Duodenal mucosa (tissue), 2 donors: Measurements from ENCODE around the gene C11orf21.

Source experiments
- H3K27ac ChIP-seq: one replicate; pipeline ENCODE4 v1.7.0; 2013; ENCODE audit warnings: low read depth, low read length
- H3K27me3 ChIP-seq, 2 donors: one replicate each; pipeline ENCODE4 v1.7.0; 2013; ENCODE audit warnings: low read length in 2 of 2, control low read depth in 1 of 2; ENCODE audit not compliant: insufficient read depth in 2 of 2, control insufficient read depth in 1 of 2
- H3K36me3 ChIP-seq, 2 donors: one replicate each; pipeline ENCODE4 v1.7.0; 2013; ENCODE audit warnings: low read length in 2 of 2, control low read depth in 1 of 2; ENCODE audit not compliant: insufficient read depth in 2 of 2, control insufficient read depth in 1 of 2
- H3K4me1 ChIP-seq, 2 donors: one replicate each; pipeline ENCODE4 v1.7.0; 2013; ENCODE audit warnings: low read length in 2 of 2, control low read depth in 1 of 2; ENCODE audit not compliant: insufficient read depth in 2 of 2, control insufficient read depth in 1 of 2
- H3K4me3 ChIP-seq, 2 donors: one replicate each; pipeline ENCODE4 v1.7.0; 2013; ENCODE audit warnings: low read length in 2 of 2, low read depth in 1 of 2
- H3K9ac ChIP-seq, 2 donors: one replicate each; pipeline ENCODE4 v1.7.0; 2013; ENCODE audit warnings: low read length in 2 of 2, low read depth in 1 of 2
- H3K9me3 ChIP-seq, 2 donors: one replicate each; pipeline ENCODE4 v1.7.0; 2013; ENCODE audit warnings: low read length in 2 of 2, control low read depth in 1 of 2; ENCODE audit not compliant: control insufficient read depth in 1 of 2

C11orf21 gene

GRCh38 chr11:2325123-2325522, 23.4 kb upstream of the C11orf21 start:
- Histone ChIP-seq H3K27ac (no peak overlapping the region), H3K4me1 (no peaks in the 10 kb centered on the region), H3K9ac (no peak overlapping the region), H3K9me3 (no peaks in the 10 kb centered on the region), H3K4me3 (no peak overlapping the region), H3K36me3 (no peaks in the 10 kb centered on the region), H3K27me3 (no peaks in the 10 kb centered on the region)

GRCh38 chr11:2321311-2321683, 19.6 kb upstream of the C11orf21 start:
- H3K9ac ChIP-seq, result no peak overlapping the region

GRCh38 chr11:2320568-2321310, 19.0 kb upstream of the C11orf21 start:
- Histone ChIP-seq H3K4me3 (no peak overlapping the region), H3K27ac (no peak overlapping the region), H3K4me1 (no peaks in the 10 kb centered on the region), H3K36me3 (no peaks in the 10 kb centered on the region), H3K27me3 (no peaks in the 10 kb centered on the region), H3K9me3 (peaks cover 0 to 3% of the 10 kb centered on the region in 2 donors), H3K9ac (no peak overlapping the region)

More at GRCh38 chr11:2321311-2321683, 19.6 kb upstream of the C11orf21 start:
- no peak overlapping the region for H3K27ac ChIP-seq
- no peaks in the 10 kb centered on the region for H3K36me3 ChIP-seq
- no peak overlapping the region for H3K4me3 ChIP-seq
- H3K9me3 ChIP-seq, result peaks cover 0 to 3% of the 10 kb centered on the region in 2 donors
- H3K4me1 ChIP-seq, result no peaks in the 10 kb centered on the region
- no peaks in the 10 kb centered on the region for H3K27me3 ChIP-seq

DNA sequence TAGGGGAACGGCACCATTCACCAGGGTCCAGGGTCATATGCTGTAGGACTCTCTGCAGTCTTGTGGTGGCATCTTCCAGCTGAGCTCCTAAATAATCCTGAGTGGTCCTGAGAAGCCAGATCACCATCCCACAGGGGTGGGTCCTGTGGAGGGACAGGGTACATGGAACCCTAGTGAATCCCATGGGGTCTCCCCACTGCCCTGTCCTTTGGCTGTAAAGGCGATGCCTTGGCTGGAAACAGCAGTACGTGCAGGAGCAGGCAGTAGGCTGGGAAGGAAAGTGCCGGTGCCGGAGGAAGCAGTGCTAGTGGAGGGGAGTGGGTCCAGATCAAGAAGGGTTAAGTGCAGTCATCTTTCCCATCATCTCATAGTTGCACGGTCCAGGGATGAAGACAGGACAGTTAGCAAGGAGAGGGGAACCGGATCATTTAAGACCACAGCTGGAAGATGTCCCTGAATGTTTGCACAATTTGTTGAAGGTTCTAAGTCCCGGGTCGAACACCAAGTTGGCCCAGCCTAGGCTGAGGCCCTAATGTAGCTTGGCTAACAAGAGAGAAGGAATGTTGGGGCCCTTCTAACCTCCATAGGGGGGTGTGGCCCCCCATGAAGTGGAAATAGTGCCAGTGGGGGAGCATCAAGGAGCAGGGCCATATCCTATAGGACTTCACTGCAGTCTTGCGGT, 18.2 kb upstream of the C11orf21 start:
- H3K4me1 ChIP-seq, result no peaks in the 10 kb centered on the region

GRCh38 chr11:2318707-2319106, 17.0 kb upstream of the C11orf21 start:
- H3K36me3 ChIP-seq, result no peaks in the 10 kb centered on the region

More for the DNA sequence above, 18.2 kb upstream of the C11orf21 start:
- no peak overlapping the region for H3K9ac ChIP-seq
- no peak overlapping the region for H3K27ac ChIP-seq
- peaks cover 0 to 3% of the 10 kb centered on the region in 2 donors for H3K9me3 ChIP-seq
- H3K4me3 ChIP-seq, result no peak overlapping the region
- H3K36me3 ChIP-seq, result no peaks in the 10 kb centered on the region
- no peaks in the 10 kb centered on the region for H3K27me3 ChIP-seq

DNA sequence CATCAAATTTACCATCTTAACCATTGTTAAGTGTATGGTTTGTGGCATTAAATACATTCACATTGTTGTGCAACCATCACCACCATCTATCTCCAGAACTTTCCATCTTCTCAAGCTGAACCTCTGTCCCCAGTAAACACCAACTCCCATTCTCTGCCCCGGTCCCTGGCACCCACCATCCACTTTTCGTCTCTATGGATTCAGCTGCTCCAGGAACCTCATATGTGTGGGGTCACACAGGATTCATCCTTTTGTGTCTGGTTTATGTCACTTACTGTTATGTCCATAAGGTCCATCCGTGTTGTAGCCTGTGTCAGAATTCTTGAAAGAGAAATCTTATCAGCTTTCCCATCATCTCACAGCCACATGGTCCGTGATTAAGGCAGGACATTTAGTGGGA, 16.4 kb upstream of the C11orf21 start:
- peaks cover 0 to 3% of the 10 kb centered on the region in 2 donors for H3K9me3 ChIP-seq
- H3K27me3 ChIP-seq, result no peaks in the 10 kb centered on the region
- no peak overlapping the region for H3K27ac ChIP-seq
- H3K9ac ChIP-seq, result no peak overlapping the region
- H3K4me3 ChIP-seq, result no peak overlapping the region
- no peaks in the 10 kb centered on the region for H3K36me3 ChIP-seq
- no peaks in the 10 kb centered on the region for H3K4me1 ChIP-seq

More at GRCh38 chr11:2318707-2319106, 17.0 kb upstream of the C11orf21 start:
- Histone ChIP-seq H3K27ac (no peak overlapping the region), H3K4me3 (no peak overlapping the region), H3K4me1 (no peaks in the 10 kb centered on the region), H3K9ac (no peak overlapping the region), H3K27me3 (no peaks in the 10 kb centered on the region), H3K9me3 (peaks cover 0 to 3% of the 10 kb centered on the region in 2 donors)

- H3K4me3 ChIP-seq, result no peak overlapping the region
- no peak overlapping the region for H3K9ac ChIP-seq
- H3K36me3 ChIP-seq, result no peaks in the 10 kb centered on the region
- H3K4me1 ChIP-seq, result no peaks in the 10 kb centered on the region
- no peak overlapping the region for H3K27ac ChIP-seq
- H3K27me3 ChIP-seq, result no peaks in the 10 kb centered on the region
- H3K9me3 ChIP-seq, result peaks cover 0 to 3% of the 10 kb centered on the region in 2 donors
Observed at GRCh38 chr11:2317354-2318050, 15.8 kb upstream of the C11orf21 start.

DNA sequence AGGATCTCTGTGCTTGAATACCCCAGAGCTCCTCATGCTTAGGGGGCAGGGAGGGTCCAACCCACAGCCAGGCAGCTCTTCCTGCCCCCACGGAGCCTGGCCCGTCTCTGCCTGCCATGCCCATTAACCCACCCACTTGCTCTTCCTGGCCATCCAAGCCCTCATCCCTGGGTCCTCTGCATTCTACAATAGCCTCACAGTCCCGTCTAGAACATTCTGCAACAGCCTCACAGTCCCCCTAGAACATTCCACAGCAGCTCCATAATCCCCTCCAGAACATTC, 15.2 kb upstream of the C11orf21 start:
- Histone ChIP-seq H3K9me3 (peaks cover 0 to 3% of the 10 kb centered on the region in 2 donors), H3K27me3 (no peaks in the 10 kb centered on the region), H3K4me1 (no peaks in the 10 kb centered on the region), H3K27ac (no peak overlapping the region), H3K4me3 (no peak overlapping the region), H3K9ac (no peak overlapping the region), H3K36me3 (no peaks in the 10 kb centered on the region)

- Histone ChIP-seq H3K9ac (no peak overlapping the region), H3K9me3 (peaks cover 0 to 3% of the 10 kb centered on the region in 2 donors), H3K27me3 (no peaks in the 10 kb centered on the region), H3K36me3 (no peaks in the 10 kb centered on the region), H3K27ac (no peak overlapping the region), H3K4me1 (no peaks in the 10 kb centered on the region), H3K4me3 (no peak overlapping the region)
Observed at GRCh38 chr11:2316169-2316962, 14.6 kb upstream of the C11orf21 start.
